HepG2 (cell line): ENCODE data around the gene SLC2A13. TPM values are rescaled to one million over a fixed set of nuclear protein-coding genes. Genes with fewer than 3 reads are reported as not detected.

ENCODE experiments used
- BCLAF1 ChIP-seq: fragments of 450-650 bp; IDR thresholded peaks from 2 replicates; pipeline ENCODE4 v1.6.1; 2017; ENCODE audit warnings: mild to moderate bottlenecking
- CC2D1A ChIP-seq: sonication (generic); formaldehyde crosslinking; IDR thresholded peaks from 2 replicates; pipeline ENCODE4 v1.8.1; 2023; ENCODE audit warnings: mild to moderate bottlenecking, missing genetic modification reagents
- KLF16 ChIP-seq, 2 experiments: sonication (generic) in 1 of 2; formaldehyde crosslinking in 1 of 2; IDR thresholded peaks; 2 replicates each; pipeline versions ENCODE4 v1.6.1 to v1.8.0; 2016 to 2023; ENCODE audit warnings: missing genetic modification reagents in 2 of 2, missing compliant biosample characterization in 1 of 2
- KMT2B ChIP-seq: IDR thresholded peaks from 2 replicates; pipeline ENCODE4 v1.6.1; 2016; ENCODE audit warnings: missing genetic modification reagents, missing compliant biosample characterization
- MEIS1 ChIP-seq: sonication (generic); formaldehyde crosslinking; IDR thresholded peaks from 2 replicates; pipeline ENCODE4 v1.9.0; 2021; ENCODE audit warnings: mild to moderate bottlenecking, missing genetic modification reagents, moderate library complexity, borderline replicate concordance
- MIER2 ChIP-seq: IDR thresholded peaks from 2 replicates; pipeline ENCODE4 v1.6.1; 2016; ENCODE audit warnings: missing biosample characterization, missing genetic modification reagents
- NFRKB ChIP-seq: fragments of 450-650 bp; IDR thresholded peaks from 2 replicates; pipeline ENCODE4 v1.6.1; 2017
- NPAS2 ChIP-seq: sonication (generic); formaldehyde crosslinking; IDR thresholded peaks from 2 replicates; pipeline ENCODE4 v1.8.0; 2022; ENCODE audit warnings: mild to moderate bottlenecking, missing genetic modification reagents, borderline replicate concordance
- PHB2 ChIP-seq: fragments of 450-650 bp; IDR thresholded peaks from 2 replicates; pipeline ENCODE4 v1.6.1; 2018; ENCODE audit not compliant: partially characterized antibody
- RBM22 ChIP-seq: fragments of 200-400 bp; formaldehyde crosslinking; optimal IDR thresholded peaks from 2 replicates; pipeline ENCODE3; 2017; ENCODE audit warnings: mild to moderate bottlenecking, low read length, moderate library complexity
- RBM39 ChIP-seq: fragments of 200-400 bp; formaldehyde crosslinking; IDR thresholded peaks from one replicate; pipeline ENCODE4 v1.6.1; 2018; ENCODE audit warnings: antibody characterized with exemption, mild to moderate bottlenecking, low read depth, low read length; ENCODE audit not compliant: poor library complexity, severe bottlenecking
- RELA ChIP-seq: sonication (generic); formaldehyde crosslinking; IDR thresholded peaks from 2 replicates; pipeline ENCODE4 v1.4.0; 2020; ENCODE audit warnings: missing genetic modification reagents
- SMARCC2 ChIP-seq: fragments of 450-650 bp; IDR thresholded peaks from 2 replicates; pipeline ENCODE4 v1.6.1; 2017; ENCODE audit warnings: antibody characterized with exemption, mild to moderate bottlenecking
- TOPORS ChIP-seq: sonication (generic); formaldehyde crosslinking; IDR thresholded peaks from 2 replicates; pipeline ENCODE4 v1.8.0; 2023; ENCODE audit warnings: mild to moderate bottlenecking, missing genetic modification reagents
- XRCC5 ChIP-seq: fragments of 200-400 bp; formaldehyde crosslinking; optimal IDR thresholded peaks from 2 replicates; pipeline ENCODE3; 2017; ENCODE audit warnings: mild to moderate bottlenecking, low read length
- YEATS4 ChIP-seq: sonication (generic); formaldehyde crosslinking; IDR thresholded peaks from 2 replicates; pipeline ENCODE4 v1.4.0; 2020; ENCODE audit warnings: missing genetic modification reagents, borderline replicate concordance
- ZBTB38 ChIP-seq: sonication (generic); formaldehyde crosslinking; IDR thresholded peaks from 2 replicates; pipeline ENCODE4 v1.5.1; 2020; ENCODE audit warnings: mild to moderate bottlenecking, missing genetic modification reagents
- ZNF17 ChIP-seq: sonication (generic); formaldehyde crosslinking; IDR thresholded peaks from 2 replicates; pipeline ENCODE4 v1.5.0; 2020; ENCODE audit warnings: mild to moderate bottlenecking, missing genetic modification reagents
- ZNF775 ChIP-seq: sonication (generic); formaldehyde crosslinking; IDR thresholded peaks from 2 replicates; pipeline ENCODE4 v1.4.0; 2020; ENCODE audit warnings: missing genetic modification reagents, mild to moderate bottlenecking, moderate library complexity, borderline replicate concordance
- polyA plus RNA-seq, 8 experiments: library from polyadenylated mRNA; depleted of rRNA in 3 of 8; stranded (reverse) in 7 of 8; unstranded in 1 of 8; fragments of >200 nt; fragmentation: Illumina TruSeq in 4 of 8; extraction: Trizol in 4 of 8; gene quantifications; 2 replicates each; pipeline versions ENCODE4 v1.2.1 to v1.2.3, GENCODE V29; 2011 to 2016; ENCODE audit warnings: low read depth in 4 of 8, missing spikeins in 1 of 8, mixed read lengths in 1 of 8; ENCODE audit not compliant: insufficient read depth in 1 of 8
- total RNA-seq, 5 experiments: library from RNA; depleted of rRNA; stranded (reverse); fragments of >200 nt; fragmentation: Illumina TruSeq; extraction: Trizol; gene quantifications; 2 replicates each; pipeline ENCODE4 v1.2.3, GENCODE V29; 2016; ENCODE audit warnings: low read depth in 1 of 5
- TF ChIP-seq, protein P1 (sequence below): sonication (generic); formaldehyde crosslinking; IDR thresholded peaks from 2 replicates; pipeline ENCODE4 v1.4.0; 2020; ENCODE audit warnings: low read depth, mild to moderate bottlenecking, missing genetic modification reagents
- TF ChIP-seq, protein P2 (sequence below): sonication (generic); formaldehyde crosslinking; IDR thresholded peaks from 2 replicates; pipeline ENCODE4 v1.5.1; 2020; ENCODE audit warnings: mild to moderate bottlenecking, missing genetic modification reagents
- TF ChIP-seq, protein P3 (sequence below): IDR thresholded peaks from 2 replicates; pipeline ENCODE4 v1.6.1; 2016; ENCODE audit warnings: missing compliant biosample characterization, missing genetic modification reagents, borderline replicate concordance

The SLC2A13 gene
- total and polyA plus RNA-seq, 2 of the 13 experiments (the other 11 are each of a cell fraction or from before 2014, with no cell fraction given), result 5.5 to 6.0 TPM

DNA sequence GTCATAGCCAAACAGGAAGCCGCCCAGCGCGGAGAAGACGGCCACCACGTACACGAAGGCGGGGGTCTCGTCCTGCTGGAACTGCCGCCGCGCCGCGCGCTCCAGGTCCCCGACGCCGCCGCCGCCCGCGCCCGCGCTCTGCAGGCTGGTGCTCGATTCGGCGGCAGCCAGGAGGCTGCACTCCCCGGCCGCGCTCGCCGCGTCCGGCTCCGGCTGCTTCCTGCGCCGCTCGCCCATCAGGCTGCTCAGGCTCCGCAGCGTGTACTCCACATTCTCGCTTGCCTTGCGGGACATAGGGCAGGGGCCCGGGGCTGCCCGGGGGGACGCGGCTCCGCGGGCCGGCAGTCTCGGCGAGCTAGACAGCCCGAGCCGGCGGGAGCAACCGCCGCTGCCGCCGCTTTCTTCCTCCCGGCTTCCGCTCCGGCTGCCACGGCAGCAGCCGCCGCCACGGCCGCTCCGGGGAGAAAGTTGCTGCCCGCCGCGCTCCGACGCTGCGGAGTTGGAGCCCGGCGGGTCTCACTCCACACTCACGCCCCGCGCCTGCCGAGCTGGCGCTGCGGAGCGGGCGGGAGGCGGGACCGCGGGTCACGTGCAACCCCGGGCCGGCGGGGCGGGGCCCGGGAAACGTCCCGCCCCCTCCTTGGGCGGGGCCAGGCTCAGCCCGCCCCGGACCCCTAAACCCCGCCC, at the start of gene SLC2A13 (continued):
- TF ChIP-seq PHB2, result no peak
- TF ChIP-seq, protein P1, sequence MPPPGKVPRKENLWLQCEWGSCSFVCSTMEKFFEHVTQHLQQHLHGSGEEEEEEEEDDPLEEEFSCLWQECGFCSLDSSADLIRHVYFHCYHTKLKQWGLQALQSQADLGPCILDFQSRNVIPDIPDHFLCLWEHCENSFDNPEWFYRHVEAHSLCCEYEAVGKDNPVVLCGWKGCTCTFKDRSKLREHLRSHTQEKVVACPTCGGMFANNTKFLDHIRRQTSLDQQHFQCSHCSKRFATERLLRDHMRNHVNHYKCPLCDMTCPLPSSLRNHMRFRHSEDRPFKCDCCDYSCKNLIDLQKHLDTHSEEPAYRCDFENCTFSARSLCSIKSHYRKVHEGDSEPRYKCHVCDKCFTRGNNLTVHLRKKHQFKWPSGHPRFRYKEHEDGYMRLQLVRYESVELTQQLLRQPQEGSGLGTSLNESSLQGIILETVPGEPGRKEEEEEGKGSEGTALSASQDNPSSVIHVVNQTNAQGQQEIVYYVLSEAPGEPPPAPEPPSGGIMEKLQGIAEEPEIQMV (CRISPR knock-in tag), result no peak
- TF ChIP-seq NPAS2 (CRISPR knock-in tag), result no peak
- no peak for TF ChIP-seq KLF16 (CRISPR knock-in tag; IDR thresholded peaks at IDR 0.05)
- TF ChIP-seq ZNF17 (CRISPR knock-in tag), result no peak
- TF ChIP-seq KMT2B (CRISPR knock-in tag), result no peak
- no peak for TF ChIP-seq ZBTB38 (CRISPR knock-in tag)
- TF ChIP-seq, protein P2, sequence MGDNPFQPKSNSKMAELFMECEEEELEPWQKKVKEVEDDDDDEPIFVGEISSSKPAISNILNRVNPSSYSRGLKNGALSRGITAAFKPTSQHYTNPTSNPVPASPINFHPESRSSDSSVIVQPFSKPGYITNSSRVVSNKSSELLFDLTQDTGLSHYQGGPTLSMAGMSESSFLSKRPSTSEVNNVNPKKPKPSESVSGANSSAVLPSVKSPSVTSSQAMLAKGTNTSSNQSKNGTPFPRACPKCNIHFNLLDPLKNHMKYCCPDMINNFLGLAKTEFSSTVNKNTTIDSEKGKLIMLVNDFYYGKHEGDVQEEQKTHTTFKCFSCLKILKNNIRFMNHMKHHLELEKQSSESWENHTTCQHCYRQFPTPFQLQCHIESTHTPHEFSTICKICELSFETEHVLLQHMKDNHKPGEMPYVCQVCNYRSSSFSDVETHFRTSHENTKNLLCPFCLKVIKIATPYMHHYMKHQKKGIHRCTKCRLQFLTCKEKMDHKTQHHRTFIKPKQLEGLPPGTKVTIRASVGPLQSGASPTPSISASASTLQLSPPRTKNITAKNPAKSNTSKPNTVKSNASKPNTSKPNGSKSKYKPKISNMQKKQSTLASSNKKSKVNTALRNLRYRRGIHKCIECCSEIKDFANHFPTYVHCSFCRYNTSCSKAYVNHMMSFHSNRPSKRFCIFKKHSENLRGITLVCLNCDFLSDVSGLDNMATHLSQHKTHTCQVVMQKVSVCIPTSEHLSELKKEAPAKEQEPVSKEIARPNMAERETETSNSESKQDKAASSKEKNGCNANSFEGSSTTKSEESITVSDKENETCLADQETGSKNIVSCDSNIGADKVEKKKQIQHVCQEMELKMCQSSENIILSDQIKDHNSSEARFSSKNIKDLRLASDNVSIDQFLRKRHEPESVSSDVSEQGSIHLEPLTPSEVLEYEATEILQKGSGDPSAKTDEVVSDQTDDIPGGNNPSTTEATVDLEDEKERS (CRISPR knock-in tag), result no peak
- no peak for TF ChIP-seq MEIS1 (CRISPR knock-in tag)
- TF ChIP-seq RBM22, result no peak
- no peak for TF ChIP-seq XRCC5
- TF ChIP-seq, protein P3, sequence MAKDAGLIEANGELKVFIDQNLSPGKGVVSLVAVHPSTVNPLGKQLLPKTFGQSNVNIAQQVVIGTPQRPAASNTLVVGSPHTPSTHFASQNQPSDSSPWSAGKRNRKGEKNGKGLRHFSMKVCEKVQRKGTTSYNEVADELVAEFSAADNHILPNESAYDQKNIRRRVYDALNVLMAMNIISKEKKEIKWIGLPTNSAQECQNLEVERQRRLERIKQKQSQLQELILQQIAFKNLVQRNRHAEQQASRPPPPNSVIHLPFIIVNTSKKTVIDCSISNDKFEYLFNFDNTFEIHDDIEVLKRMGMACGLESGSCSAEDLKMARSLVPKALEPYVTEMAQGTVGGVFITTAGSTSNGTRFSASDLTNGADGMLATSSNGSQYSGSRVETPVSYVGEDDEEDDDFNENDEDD (CRISPR knock-in tag), result peak; percentile 61; the same call in 1 of the 2 replicates
- TF ChIP-seq ZNF775 (CRISPR knock-in tag), result no peak
- no peak for TF ChIP-seq RBM39
- TF ChIP-seq NFRKB, result no peak
- TF ChIP-seq TOPORS, result peak; percentile 65; the same call in 1 of the 2 replicates
- TF ChIP-seq MIER2, result no peak
- TF ChIP-seq SMARCC2, result no peak
- no peak for TF ChIP-seq RELA
- TF ChIP-seq BCLAF1, result no peak
- peak; percentile 83; the same call in 1 of the 2 replicates for TF ChIP-seq YEATS4 (CRISPR knock-in tag)
- TF ChIP-seq CC2D1A (CRISPR knock-in tag), result no peak
